Esophagus muscularis mucosa (tissue), 4 donors: ENCODE data around the gene DAB1. TPM values are rescaled to one million over a fixed set of nuclear protein-coding genes. Genes with fewer than 3 reads are reported as not detected.

Experiments
- DNase-seq: peaks from one replicate; pipeline ENCODE4 v3.0.0-alpha.2; 2017; ENCODE audit errors: extremely low spot score
- H3K27ac ChIP-seq, 4 donors: fragments of 200-600 bp; sonication (generic); replicated peaks in 1 of 4; 1 replicate in 3 of 4; 2 replicates in 1 of 4; pipeline ENCODE4 v1.5.1; 2016 to 2019; ENCODE audit warnings: mild to moderate bottlenecking in 1 of 4
- H3K27me3 ChIP-seq, 4 donors: fragments of 200-600 bp; sonication (generic); one replicate each; pipeline versions ENCODE4 v1.5.1 to v1.6.0; 2016 to 2019
- H3K36me3 ChIP-seq, 4 donors: fragments of 200-600 bp; sonication (generic); one replicate each; pipeline ENCODE4 v1.5.1; 2016 to 2019
- H3K4me1 ChIP-seq, 4 donors: fragments of 200-600 bp; sonication (generic); one replicate each; pipeline ENCODE4 v1.5.1; 2016 to 2019
- H3K4me3 ChIP-seq, 4 donors: fragments of 200-600 bp; sonication (generic); 1 replicate in 2 of 4; 2 replicates in 2 of 4; pipeline ENCODE4 v1.5.1; 2016 to 2019; ENCODE audit warnings: mild to moderate bottlenecking in 4 of 4, moderate library complexity in 1 of 4
- H3K9me3 ChIP-seq, 4 donors: fragments of 200-600 bp; sonication (generic); 1 replicate in 3 of 4; 2 replicates in 1 of 4; pipeline ENCODE4 v1.5.1; 2016 to 2019
- CTCF ChIP-seq, 3 experiments: fragments of 200-600 bp in 2 of 3; fragments of 450-650 bp in 1 of 3; sonication (generic) in 2 of 3; IDR thresholded peaks; one replicate each; pipeline ENCODE4 v1.5.1; 2017 to 2019; ENCODE audit warnings: antibody characterized with exemption in 3 of 3, mild to moderate bottlenecking in 2 of 3, moderate library complexity in 1 of 3
- EP300 ChIP-seq: sonication (generic); formaldehyde crosslinking; IDR thresholded peaks from one replicate; pipeline ENCODE4 v1.6.1; 2017; ENCODE audit warnings: antibody characterized with exemption
- POLR2A ChIP-seq: fragments of 450-650 bp; IDR thresholded peaks from one replicate; pipeline ENCODE4 v1.6.1; 2017; ENCODE audit warnings: antibody characterized with exemption, moderate library complexity, mild to moderate bottlenecking, low read depth
- POLR2AphosphoS5 ChIP-seq, 2 donors: sonication (generic); formaldehyde crosslinking; IDR thresholded peaks; one replicate each; pipeline ENCODE4 v1.6.1; 2017; ENCODE audit warnings: antibody characterized with exemption in 2 of 2
- WGBS: methylation state at CpG from one replicate; pipeline ENCODE4 v1.1.5; 2018; 5-methylcytosine and 5-hydroxymethylcytosine counted together
- intact Hi-C: fragments of 100-400 bp; cut with DNase I; formaldehyde crosslinking; loops from one replicate; pipeline ENCODE4 v1.15.1; 2023
- total RNA-seq, 4 donors: library from RNA; depleted of rRNA; stranded (reverse); fragments of >200 nt; gene quantifications; one replicate each; pipeline versions ENCODE4 v1.1.0 to v1.2.1, GENCODE V29; 2016

The DAB1 gene
- total RNA-seq, 4 donors from 2014 or later, result 0.26 to 1.3 (median 0.37) TPM

GRCh38 chr1:57157818-57158603 lies 265.8 kb downstream of the DAB1 start:
- DNase-seq, result no peak
- Histone ChIP-seq H3K36me3 (no peaks in the 10 kb centered on the region), H3K4me1 (peaks cover 0 to 2% (median 0%) of the 10 kb centered on the region in 4 donors), H3K27ac (no peak overlapping the region), H3K9me3 (no peaks in the 10 kb centered on the region), H3K27me3 (no peaks in the 10 kb centered on the region), H3K4me3 (no peak overlapping the region)
- no peak for TF ChIP-seq POLR2A
- intact Hi-C loops, result no loop called here
- WGBS, result 70% methylated on average over 8 of the region's 8 CpGs

GRCh38 chr1:57156907-57157306 lies 267.0 kb downstream of the DAB1 start:
- intact Hi-C loops, result no loop called here
- no peaks in the 10 kb centered on the region for H3K9me3 ChIP-seq
- TF ChIP-seq POLR2AphosphoS5 (IDR thresholded peaks at IDR 0.05), result no peak
- no peak for TF ChIP-seq CTCF (IDR thresholded peaks at IDR 0.05)
- TF ChIP-seq EP300, result no peak
- no peak for TF ChIP-seq POLR2A
- no peaks in the 10 kb centered on the region for H3K36me3 ChIP-seq
- no peaks in the 10 kb centered on the region for H3K4me1 ChIP-seq
- no peak for DNase-seq
- 58% methylated on average over 3 of the region's 3 CpGs for WGBS
- H3K27me3 ChIP-seq, result no peaks in the 10 kb centered on the region
- no peak overlapping the region for H3K4me3 ChIP-seq
- no peak overlapping the region for H3K27ac ChIP-seq

GRCh38 chr1:57146100-57146499 lies 277.8 kb downstream of the DAB1 start:
- Histone ChIP-seq H3K36me3 (no peaks in the 10 kb centered on the region), H3K4me3 (no peak overlapping the region), H3K9me3 (no peaks in the 10 kb centered on the region), H3K27me3 (no peaks in the 10 kb centered on the region), H3K4me1 (no peaks in the 10 kb centered on the region), H3K27ac (no peak overlapping the region)
- no peak for TF ChIP-seq POLR2A
- no peak for TF ChIP-seq POLR2AphosphoS5 (IDR thresholded peaks at IDR 0.05)
- no peak for TF ChIP-seq CTCF (IDR thresholded peaks at IDR 0.05)
- TF ChIP-seq EP300, result no peak
- WGBS, result 70% methylated on average over 2 of the region's 2 CpGs
- DNase-seq, result no peak
- intact Hi-C loops, result no loop called here

GRCh38 chr1:57142999-57143398 lies 280.9 kb downstream of the DAB1 start:
- H3K27me3 ChIP-seq, result no peaks in the 10 kb centered on the region
- 80% methylated on average over 2 of the region's 2 CpGs for whole genome bisulfite sequencing
- intact Hi-C loops, result no loop called here
- H3K4me1 ChIP-seq, result no peaks in the 10 kb centered on the region
- no peaks in the 10 kb centered on the region for H3K36me3 ChIP-seq
- DNase-seq, result no peak
- no peak overlapping the region for H3K27ac ChIP-seq
- TF ChIP-seq POLR2AphosphoS5 (IDR thresholded peaks at IDR 0.05) (no peak), EP300 (no peak), CTCF (IDR thresholded peaks at IDR 0.05) (no peak), POLR2A (no peak)
- no peaks in the 10 kb centered on the region for H3K9me3 ChIP-seq
- no peak overlapping the region for H3K4me3 ChIP-seq

GRCh38 chr1:57142169-57142568 lies 281.7 kb downstream of the DAB1 start:
- Histone ChIP-seq H3K4me3 (no peak overlapping the region), H3K4me1 (no peaks in the 10 kb centered on the region), H3K36me3 (no peaks in the 10 kb centered on the region), H3K9me3 (no peaks in the 10 kb centered on the region), H3K27me3 (no peaks in the 10 kb centered on the region), H3K27ac (no peak overlapping the region)
- 74% methylated on average over 2 of the region's 2 CpGs for WGBS
- intact Hi-C loops, result no loop called here
- TF ChIP-seq CTCF (IDR thresholded peaks at IDR 0.05) (no peak), POLR2A (no peak), EP300 (no peak), POLR2AphosphoS5 (IDR thresholded peaks at IDR 0.05) (no peak)
- DNase-seq, result no peak
